ENCODE results near the gene COBL. TPM values are rescaled to one million over a fixed set of nuclear protein-coding genes. Genes with fewer than 3 reads are reported as not detected.

Gene COBL
- total RNA-seq, 2 experiments from 2014 or later, result not detected

- H3K4me3 Mint-ChIP-seq, result no peak overlapping the region
- no peak overlapping the region for H3K27ac Mint-ChIP-seq
- CTCF ChIA-PET, result interaction anchor here (0.7 to 1.3 kb wide), 3 partner anchors 13 to 89 kb away, joined by 4 to 6 read pairs (median 4); no protein-coding TSS in a partner anchor
- H3K36me3 Mint-ChIP-seq (ENCODE audit: low read depth), result no peaks in the 10 kb centered on the region
- peaks cover 3% of the 10 kb centered on the region for H3K4me1 Mint-ChIP-seq
- H3K9me3 Mint-ChIP-seq (ENCODE audit: low read depth), result no peaks in the 10 kb centered on the region
- intact Hi-C loops (cut with DNase I, micrococcal nuclease), result no loop called here
- POLR2A ChIA-PET, result no interaction called here
- H3K27me3 Mint-ChIP-seq, result no peaks in the 10 kb centered on the region
- no peak for DNase-seq
- ATAC-seq, result no peak
Observed at GRCh38 chr7:51072281-51072680, 244.3 kb downstream of the COBL start.

- no peaks in the 10 kb centered on the region for H3K36me3 Mint-ChIP-seq (ENCODE audit: low read depth)
- no peak for DNase-seq
- no peak for ATAC-seq
- no peaks in the 10 kb centered on the region for H3K9me3 Mint-ChIP-seq (ENCODE audit: low read depth)
- H3K4me1 Mint-ChIP-seq, result peaks cover 3% of the 10 kb centered on the region
- ChIA-PET POLR2A (no interaction called here), CTCF (interaction anchor here (0.7 to 1.3 kb wide), 5 partner anchors 9 to 144 kb away, joined by 3 to 6 read pairs (median 4); no protein-coding TSS in a partner anchor)
- H3K27me3 Mint-ChIP-seq, result no peaks in the 10 kb centered on the region
- no peak overlapping the region for H3K4me3 Mint-ChIP-seq
- no peak overlapping the region for H3K27ac Mint-ChIP-seq
- intact Hi-C loops (cut with DNase I, micrococcal nuclease), result no loop called here
Observed at GRCh38 chr7:51071427-51071826, 245.2 kb downstream of the COBL start.

DNA sequence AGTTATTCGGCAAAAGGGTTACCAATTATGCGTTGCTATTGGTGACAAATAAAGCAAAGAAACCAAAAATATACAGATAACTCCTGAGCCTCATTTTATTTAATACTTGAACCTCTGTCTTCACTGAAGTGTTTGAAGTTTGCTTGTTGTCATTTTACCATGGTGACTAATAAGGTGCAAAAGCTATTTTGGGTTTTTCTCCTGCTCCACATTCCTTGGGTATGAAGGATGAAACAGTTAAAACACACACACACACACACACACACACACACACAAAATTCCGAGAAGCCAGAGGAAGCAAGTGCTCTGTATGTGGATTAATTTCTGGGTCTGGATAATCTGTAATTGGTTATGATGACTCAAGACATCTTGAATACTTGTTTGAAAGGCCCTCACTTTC, 246.5 kb downstream of the COBL start:
- Mint-ChIP-seq H3K4me1 (no peaks in the 10 kb centered on the region), H3K4me3 (no peak overlapping the region), H3K9me3 (ENCODE audit: low read depth) (no peaks in the 10 kb centered on the region), H3K27me3 (no peaks in the 10 kb centered on the region), H3K27ac (no peak overlapping the region), H3K36me3 (ENCODE audit: low read depth) (no peaks in the 10 kb centered on the region)
- intact Hi-C loops (cut with DNase I, micrococcal nuclease), result no loop called here
- DNase-seq, result no peak
- POLR2A ChIA-PET, result no interaction called here
- ATAC-seq, result no peak
- CTCF ChIA-PET, result interaction anchor here (1.2 to 1.6 kb wide), 3 partner anchors 8 to 91 kb away, joined by 3 to 6 read pairs (median 3); no protein-coding TSS in a partner anchor

DNA sequence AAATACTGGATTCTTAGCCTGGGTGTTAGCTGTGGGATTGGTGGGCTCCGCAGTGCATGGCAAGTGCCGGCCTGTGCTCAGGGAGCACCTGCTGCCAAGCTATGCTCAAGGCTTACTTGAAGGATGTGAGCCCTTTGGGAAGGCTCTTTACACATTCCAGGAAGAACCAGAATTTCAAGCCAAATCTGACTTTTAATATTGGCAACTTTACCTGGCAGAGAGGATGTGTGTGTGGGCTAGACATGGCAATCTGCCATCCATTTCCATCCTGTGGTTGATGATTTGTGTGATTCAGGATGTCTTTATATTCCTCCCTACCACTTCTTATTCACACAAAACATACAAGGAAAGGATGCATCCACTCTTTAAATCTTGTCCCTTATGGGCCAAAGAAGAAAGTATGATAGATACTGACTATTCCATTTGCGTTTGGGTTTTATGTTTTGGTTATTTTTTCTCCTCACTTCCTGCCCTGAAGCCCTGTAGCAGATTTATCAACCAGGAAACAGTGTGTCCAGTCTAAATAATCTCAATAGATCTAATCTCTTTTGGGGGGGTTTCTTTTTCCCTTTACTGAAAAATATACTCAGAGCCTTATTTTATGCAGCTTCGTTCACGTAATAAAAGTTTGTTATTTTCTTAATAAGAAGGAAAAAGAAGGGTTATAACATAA, 247.1 kb downstream of the COBL start:
- no peaks in the 10 kb centered on the region for H3K4me1 Mint-ChIP-seq
- intact Hi-C loops (cut with DNase I, micrococcal nuclease), result loop anchor here (5.0 to 10.0 kb wide), 2 partner anchors 365 to 372 kb away; no protein-coding TSS in a partner anchor
- no peaks in the 10 kb centered on the region for H3K9me3 Mint-ChIP-seq (ENCODE audit: low read depth)
- ATAC-seq (no peak), DNase-seq (no peak)
- H3K27me3 Mint-ChIP-seq, result no peaks in the 10 kb centered on the region
- H3K36me3 Mint-ChIP-seq (ENCODE audit: low read depth), result no peaks in the 10 kb centered on the region
- ChIA-PET POLR2A (no interaction called here), CTCF (interaction anchor here (1.6 kb wide), 1 partner anchor 13 kb away, joined by 3 read pairs; no protein-coding TSS in a partner anchor)
- H3K4me3 Mint-ChIP-seq, result no peak overlapping the region
- H3K27ac Mint-ChIP-seq, result no peak overlapping the region

DNA sequence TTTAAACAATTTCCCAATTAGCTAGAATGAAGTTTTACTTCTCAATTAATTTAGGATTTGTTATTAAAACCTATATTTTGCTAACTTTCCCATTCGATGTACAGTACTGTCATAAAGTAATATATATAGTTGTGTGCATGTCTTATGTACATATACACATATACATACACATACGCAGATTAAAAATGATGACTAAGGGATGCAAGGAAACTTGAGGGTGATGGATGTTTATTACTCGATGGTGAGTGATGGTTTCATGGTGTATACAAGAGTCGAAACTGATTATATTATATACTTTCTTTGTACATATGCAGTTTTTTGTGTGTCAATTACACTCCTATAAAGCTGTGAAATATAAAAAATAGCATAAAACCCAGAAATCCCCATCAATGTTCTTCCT, 248.2 kb downstream of the COBL start:
- H3K27ac Mint-ChIP-seq, result no peak overlapping the region
- POLR2A ChIA-PET, result no interaction called here
- H3K4me3 Mint-ChIP-seq, result no peak overlapping the region
- no peaks in the 10 kb centered on the region for H3K27me3 Mint-ChIP-seq
- no peaks in the 10 kb centered on the region for H3K4me1 Mint-ChIP-seq
- no peak for ATAC-seq
- no peaks in the 10 kb centered on the region for H3K9me3 Mint-ChIP-seq (ENCODE audit: low read depth)
- CTCF ChIA-PET, result interaction anchor here (0.7 to 1.5 kb wide), 11 partner anchors 9 to 976 kb away, joined by 3 to 11 read pairs (median 3); no protein-coding TSS in a partner anchor
- DNase-seq, result no peak
- intact Hi-C loops (cut with DNase I, micrococcal nuclease), result loop anchor here (5.0 to 10.0 kb wide), 2 partner anchors 364 to 371 kb away; no protein-coding TSS in a partner anchor
- no peaks in the 10 kb centered on the region for H3K36me3 Mint-ChIP-seq (ENCODE audit: low read depth)

GRCh38 chr7:51067757-51068156, 248.9 kb downstream of the COBL start:
- CTCF ChIA-PET, result interaction anchor here (0.7 to 1.5 kb wide), 13 partner anchors 9 to 975 kb away, joined by 3 to 11 read pairs (median 3); no protein-coding TSS in a partner anchor
- Mint-ChIP-seq H3K4me3 (no peak overlapping the region), H3K36me3 (ENCODE audit: low read depth) (no peaks in the 10 kb centered on the region), H3K27me3 (no peaks in the 10 kb centered on the region), H3K9me3 (ENCODE audit: low read depth) (no peaks in the 10 kb centered on the region), H3K4me1 (no peaks in the 10 kb centered on the region), H3K27ac (no peak overlapping the region)
- DNase-seq (peak; percentile 72), ATAC-seq (no peak)
- intact Hi-C loops (cut with DNase I, micrococcal nuclease), result loop anchor here (1.0 to 10.0 kb wide), 6 partner anchors 74 to 975 kb away; partner anchors contain the start of gene GRB10 (in 1 of the 2)
- POLR2A ChIA-PET, result no interaction called here

DNA sequence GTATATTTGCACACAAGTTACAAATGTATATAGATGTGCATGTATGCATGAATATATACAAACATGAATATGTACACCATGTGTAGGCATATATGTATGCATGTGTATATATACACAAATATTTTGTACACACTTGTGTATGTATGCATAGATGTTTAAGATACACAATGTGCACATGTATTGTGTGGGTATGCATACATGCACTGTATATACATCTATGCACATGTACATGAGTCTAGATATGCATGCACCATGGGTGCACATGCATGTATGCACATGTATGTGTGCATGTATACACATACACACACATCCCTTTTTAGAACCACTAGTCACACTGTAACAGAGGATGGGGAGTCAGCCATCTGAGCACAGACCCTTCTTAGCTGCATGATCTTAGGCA, 249.4 kb downstream of the COBL start:
- ChIA-PET CTCF (interaction anchor here (0.7 to 1.4 kb wide), 3 partner anchors 14 to 72 kb away, joined by 3 read pairs; no protein-coding TSS in a partner anchor), POLR2A (no interaction called here)
- Mint-ChIP-seq H3K36me3 (ENCODE audit: low read depth) (no peaks in the 10 kb centered on the region), H3K9me3 (ENCODE audit: low read depth) (no peaks in the 10 kb centered on the region), H3K4me1 (no peaks in the 10 kb centered on the region), H3K27me3 (no peaks in the 10 kb centered on the region), H3K27ac (no peak overlapping the region), H3K4me3 (no peak overlapping the region)
- DNase-seq (no peak), ATAC-seq (no peak)
- intact Hi-C loops (cut with DNase I, micrococcal nuclease), result loop anchor here (1.0 to 10.0 kb wide), 6 partner anchors 74 to 975 kb away; partner anchors contain the start of gene GRB10 (in 1 of the 2)

- intact Hi-C loops (cut with DNase I, micrococcal nuclease), result loop anchor here (5.0 to 10.0 kb wide), 2 partner anchors 362 to 369 kb away; no protein-coding TSS in a partner anchor
- H3K27me3 Mint-ChIP-seq, result no peaks in the 10 kb centered on the region
- CTCF ChIA-PET, result no interaction called here
- DNase-seq (no peak), ATAC-seq (no peak)
- no peaks in the 10 kb centered on the region for H3K9me3 Mint-ChIP-seq (ENCODE audit: low read depth)
- no peaks in the 10 kb centered on the region for H3K36me3 Mint-ChIP-seq (ENCODE audit: low read depth)
- no peaks in the 10 kb centered on the region for H3K4me1 Mint-ChIP-seq
- H3K27ac Mint-ChIP-seq, result no peak overlapping the region
- H3K4me3 Mint-ChIP-seq, result no peak overlapping the region
- POLR2A ChIA-PET, result no interaction called here
Observed at GRCh38 chr7:51066405-51066882, 250.2 kb downstream of the COBL start.

GRCh38 chr7:51065766-51066165, 250.8 kb downstream of the COBL start:
- Mint-ChIP-seq H3K27me3 (no peaks in the 10 kb centered on the region), H3K27ac (no peak overlapping the region), H3K4me3 (no peak overlapping the region), H3K4me1 (no peaks in the 10 kb centered on the region), H3K9me3 (ENCODE audit: low read depth) (no peaks in the 10 kb centered on the region), H3K36me3 (ENCODE audit: low read depth) (no peaks in the 10 kb centered on the region)
- POLR2A ChIA-PET, result no interaction called here
- ATAC-seq (no peak), DNase-seq (no peak)
- CTCF ChIA-PET, result no interaction called here
- intact Hi-C loops (cut with DNase I, micrococcal nuclease), result loop anchor here (5.0 to 10.0 kb wide), 2 partner anchors 361 to 368 kb away; no protein-coding TSS in a partner anchor

- POLR2A ChIA-PET, result interaction anchor here (0.5 kb wide), 1 partner anchor 28 kb away, joined by 3 read pairs; no protein-coding TSS in a partner anchor
- Mint-ChIP-seq H3K36me3 (ENCODE audit: low read depth) (no peaks in the 10 kb centered on the region), H3K4me1 (no peaks in the 10 kb centered on the region), H3K27ac (no peak overlapping the region), H3K9me3 (ENCODE audit: low read depth) (no peaks in the 10 kb centered on the region), H3K27me3 (no peaks in the 10 kb centered on the region), H3K4me3 (no peak overlapping the region)
- no peak for ATAC-seq
- CTCF ChIA-PET, result interaction anchor here (0.5 kb wide), 1 partner anchor 404 kb away, joined by 4 read pairs; no protein-coding TSS in a partner anchor
- DNase-seq, result no peak
- intact Hi-C loops (cut with DNase I, micrococcal nuclease), result loop anchor here (5.0 to 10.0 kb wide), 4 partner anchors 78 to 367 kb away; no protein-coding TSS in a partner anchor
Observed at GRCh38 chr7:51064688-51065087, 251.9 kb downstream of the COBL start.

GRCh38 chr7:51062222-51062987, 254.2 kb downstream of the COBL start:
- intact Hi-C loops (cut with DNase I, micrococcal nuclease), result loop anchor here (5.0 to 10.0 kb wide), 3 partner anchors 80 to 358 kb away; no protein-coding TSS in a partner anchor
- CTCF ChIA-PET, result interaction anchor here (0.6 to 4.2 kb wide), 5 partner anchors 9 to 99 kb away, joined by 3 to 25 read pairs (median 3); no protein-coding TSS in a partner anchor
- Mint-ChIP-seq H3K4me3 (no peak overlapping the region), H3K9me3 (ENCODE audit: low read depth) (no peaks in the 10 kb centered on the region), H3K27ac (no peak overlapping the region), H3K36me3 (ENCODE audit: low read depth) (no peaks in the 10 kb centered on the region), H3K4me1 (no peaks in the 10 kb centered on the region), H3K27me3 (no peaks in the 10 kb centered on the region)
- POLR2A ChIA-PET, result no interaction called here
- ATAC-seq (no peak), DNase-seq (no peak)

All from activated CD4-positive, alpha-beta T cell treated with anti-CD3 and anti-CD28 coated beads for 36 hours (primary cell).